ENCODE results near the gene PSMC5. TPM values are rescaled to one million over a fixed set of nuclear protein-coding genes. Genes with fewer than 3 reads are reported as not detected.

Gene PSMC5
- total and polyA plus RNA-seq, 9 of the 15 experiments (the other 6 are each of a cell fraction or from before 2014, with no cell fraction given) = 89.2 to 393 (median 161) TPM

- no peak for TF ChIP-seq NKRF (IDR thresholded peaks at IDR 0.05; ENCODE audit: borderline replicate concordance)
- no peak for TF ChIP-seq NR3C1 (CRISPR knock-in tag; IDR thresholded peaks at IDR 0.05)
- TF ChIP-seq SAFB2 (IDR thresholded peaks at IDR 0.05; ENCODE audit: borderline replicate concordance, low read depth, low read length, severe bottlenecking) = no peak
- TF ChIP-seq SMARCE1 (IDR thresholded peaks at IDR 0.05) = peak; percentile 19
- TF ChIP-seq ZNF699 (CRISPR knock-in tag; IDR thresholded peaks at IDR 0.05; ENCODE audit: insufficient replicate concordance) = no peak
- TF ChIP-seq BRD9 (IDR thresholded peaks at IDR 0.05; ENCODE audit: low read depth, partially characterized antibody) = peak; percentile 45
- TF ChIP-seq ZBTB1 (CRISPR knock-in tag; IDR thresholded peaks at IDR 0.05; ENCODE audit: borderline replicate concordance, low read depth) = peak; percentile 87; the same call in 1 of the 2 replicates
- TF ChIP-seq POLR2H (tag; IDR thresholded peaks at IDR 0.05; ENCODE audit: low read depth) = no peak
- TF ChIP-seq ETV1 (tag; conservative IDR thresholded peaks at IDR 0.05; ENCODE audit: low read depth) = peak; percentile 94
- TF ChIP-seq WHSC1 (IDR thresholded peaks at IDR 0.05; ENCODE audit: low read length) = no peak
- peak; percentile 33 for TF ChIP-seq MEIS2 (IDR thresholded peaks at IDR 0.05; ENCODE audit: partially characterized antibody)
- no peak for TF ChIP-seq BDP1 (IDR thresholded peaks at IDR 0.05; ENCODE audit: insufficient read depth, insufficient read length)
- TF ChIP-seq PURB (CRISPR knock-in tag; IDR thresholded peaks at IDR 0.05; ENCODE audit: low read depth) = no peak
- no peak for TF ChIP-seq MXD1 (CRISPR knock-in tag; IDR thresholded peaks at IDR 0.05; ENCODE audit: borderline replicate concordance, poor library complexity, severe bottlenecking)
- peak; percentile 88 for TF ChIP-seq SUPT5H (IDR thresholded peaks at IDR 0.05)
- TF ChIP-seq MTA1 (IDR thresholded peaks at IDR 0.05; ENCODE audit: borderline replicate concordance) = peak; percentile 86; the same call in 1 of the 2 replicates
- no peak for TF ChIP-seq ZNF780A (CRISPR knock-in tag; IDR thresholded peaks at IDR 0.05)
- TF ChIP-seq RREB1 (CRISPR knock-in tag; IDR thresholded peaks at IDR 0.05) = 0 out of 2 replicates have a peak, but pooled peaks have one; percentile 72
These were observed 15.5 kb downstream of the PSMC5 start, which contains the start of gene SMARCD2 (continued) for GRCh38 chr17:63842540-63843386.

Measured in K562 (cell line).